Stimulated activated CD8-positive, alpha-beta memory T cell treated with anti-CD3 and anti-CD28 coated beads, Interleukin-15, amount 100 ng/mL, for 4 hours (primary cell): Measurements from ENCODE around the gene TMEM250.
"Not testable (repeated sequence)": the region's sequence is repeated elsewhere in the genome, so short reads cannot be mapped to it uniquely, and the experiment has no call there.

Experiments used
- DNase-seq, 2 donors: peaks; one replicate each; pipeline ENCODE4 v3.0.0-alpha.2; 2020; ENCODE audit warnings: low read depth in 2 of 2

Gene TMEM250

GRCh38 chr9:136111190-136111589, 7.5 kb downstream of the TMEM250 start:
- DNase-seq: no peak

DNA sequence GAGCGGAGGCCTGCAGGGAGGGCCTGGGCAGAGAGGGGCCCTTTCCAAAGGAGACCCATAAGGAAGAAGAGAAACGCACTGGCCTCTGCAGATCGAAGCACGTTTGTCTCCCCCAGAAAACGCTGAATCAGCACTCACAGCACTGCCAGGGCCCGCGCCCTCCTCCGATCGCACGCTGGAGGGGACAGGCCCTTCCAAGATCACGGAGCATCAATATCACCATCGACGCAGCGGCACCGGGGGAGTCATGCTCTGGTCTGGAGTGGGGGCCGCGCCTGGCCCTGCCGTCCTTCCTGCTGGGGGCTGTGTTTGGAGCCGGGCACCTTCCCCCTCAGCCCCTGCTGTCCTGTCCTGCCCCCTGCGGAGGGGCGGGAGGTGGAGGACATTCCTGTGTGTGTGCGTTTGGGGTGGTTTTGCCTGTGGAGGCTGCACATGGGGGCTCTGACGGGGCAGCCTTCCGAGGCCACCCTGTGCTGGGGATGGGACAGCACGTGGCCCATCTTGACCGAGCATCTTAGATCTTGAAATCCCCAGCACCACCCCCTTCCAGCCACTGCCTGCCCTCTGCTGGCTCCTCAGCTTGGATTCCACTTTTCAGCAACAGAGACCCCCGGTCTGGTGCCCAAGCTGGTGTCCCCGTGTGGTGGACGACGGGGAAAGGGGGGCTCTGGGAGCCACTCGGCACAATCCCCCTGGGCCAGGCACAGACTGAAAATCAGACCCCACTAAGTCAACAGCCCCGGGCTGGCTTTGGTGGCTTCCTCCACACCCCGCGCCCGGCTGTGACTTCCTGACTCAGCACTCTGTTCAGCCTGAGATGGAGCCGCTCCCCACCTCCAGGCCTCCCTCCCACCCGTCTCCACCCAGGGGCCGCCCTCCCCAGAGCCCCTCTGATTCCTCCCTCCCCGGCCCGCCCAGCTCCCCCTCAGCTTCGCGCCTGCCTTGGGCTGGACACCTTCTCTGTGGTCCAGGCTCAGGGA, 8.3 kb downstream of the TMEM250 start:
- DNase-seq: no peak

- DNase-seq: peak; percentile 82 to 88
These were observed 9.2 kb downstream of the TMEM250 start for GRCh38 chr9:136109351-136110081.

DNA sequence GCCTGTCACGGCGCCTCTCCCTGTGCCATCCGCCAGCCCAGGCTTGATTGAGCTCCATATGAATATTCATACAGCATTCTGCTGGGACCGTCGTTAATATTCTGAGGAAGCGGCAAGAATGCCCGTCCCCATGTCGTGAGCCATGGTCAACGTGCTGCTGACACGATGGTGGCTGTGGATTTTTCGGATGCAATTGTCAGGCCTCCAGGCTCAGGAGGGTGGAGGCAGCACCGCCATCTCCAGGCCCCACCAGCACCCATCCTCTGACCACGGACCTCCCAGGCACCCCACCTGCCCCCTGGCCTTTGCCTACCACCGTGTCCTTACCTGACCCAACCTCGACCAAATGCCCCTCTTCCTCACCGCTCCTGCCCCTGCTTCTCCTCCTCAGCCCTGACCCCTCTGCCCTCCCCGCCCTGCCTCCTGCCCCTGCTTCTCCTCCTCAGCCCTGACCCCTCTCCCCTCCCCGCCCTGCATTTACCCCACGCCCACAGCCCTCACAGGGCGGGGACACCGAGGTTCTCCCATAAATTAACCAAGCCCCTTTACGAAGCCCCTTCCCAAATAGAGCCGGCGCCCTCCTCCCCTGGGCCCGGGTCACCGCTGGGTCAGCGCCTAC, 9.9 kb downstream of the TMEM250 start:
- no peak for DNase-seq

GRCh38 chr9:136107953-136108647, 10.6 kb downstream of the TMEM250 start:
- no peak for DNase-seq

DNA sequence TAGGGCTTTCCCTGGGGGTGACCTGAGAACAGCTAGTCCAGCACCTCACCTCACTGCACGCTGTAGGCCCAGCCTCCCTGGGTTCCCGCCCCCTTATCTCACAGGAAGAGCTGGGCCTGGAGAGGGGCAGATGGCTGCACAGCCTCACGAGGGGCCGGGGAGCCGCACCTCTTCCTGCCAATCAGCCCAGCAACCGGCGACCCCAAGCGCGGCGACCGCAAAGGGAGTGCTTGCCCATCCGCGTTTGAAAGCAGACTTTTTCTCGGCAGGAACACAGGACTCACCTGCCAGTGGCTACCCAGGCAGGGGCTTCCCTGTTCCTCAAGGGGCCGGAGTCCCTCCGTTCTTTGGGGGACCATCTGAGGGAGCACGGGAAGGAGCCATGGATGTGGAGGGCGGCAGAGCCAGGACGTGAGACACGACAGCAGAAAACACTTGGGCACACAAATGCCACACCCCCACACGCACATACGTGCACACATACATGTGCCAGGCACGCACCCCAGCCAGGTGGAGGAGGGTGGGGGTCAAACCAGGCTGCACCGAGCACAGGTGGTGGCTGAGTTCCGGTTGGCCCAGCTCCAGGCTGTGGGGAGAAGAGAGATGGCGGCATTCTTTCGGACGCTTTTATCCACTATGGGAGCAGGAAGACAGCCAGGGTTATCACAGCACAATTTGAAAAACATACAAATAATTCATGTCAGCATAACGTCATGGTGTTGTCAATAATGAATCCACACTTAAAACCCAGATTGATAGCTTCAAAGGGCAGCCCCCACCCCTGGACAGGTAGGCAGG, 11.3 kb downstream of the TMEM250 start:
- no peak for DNase-seq

DNA sequence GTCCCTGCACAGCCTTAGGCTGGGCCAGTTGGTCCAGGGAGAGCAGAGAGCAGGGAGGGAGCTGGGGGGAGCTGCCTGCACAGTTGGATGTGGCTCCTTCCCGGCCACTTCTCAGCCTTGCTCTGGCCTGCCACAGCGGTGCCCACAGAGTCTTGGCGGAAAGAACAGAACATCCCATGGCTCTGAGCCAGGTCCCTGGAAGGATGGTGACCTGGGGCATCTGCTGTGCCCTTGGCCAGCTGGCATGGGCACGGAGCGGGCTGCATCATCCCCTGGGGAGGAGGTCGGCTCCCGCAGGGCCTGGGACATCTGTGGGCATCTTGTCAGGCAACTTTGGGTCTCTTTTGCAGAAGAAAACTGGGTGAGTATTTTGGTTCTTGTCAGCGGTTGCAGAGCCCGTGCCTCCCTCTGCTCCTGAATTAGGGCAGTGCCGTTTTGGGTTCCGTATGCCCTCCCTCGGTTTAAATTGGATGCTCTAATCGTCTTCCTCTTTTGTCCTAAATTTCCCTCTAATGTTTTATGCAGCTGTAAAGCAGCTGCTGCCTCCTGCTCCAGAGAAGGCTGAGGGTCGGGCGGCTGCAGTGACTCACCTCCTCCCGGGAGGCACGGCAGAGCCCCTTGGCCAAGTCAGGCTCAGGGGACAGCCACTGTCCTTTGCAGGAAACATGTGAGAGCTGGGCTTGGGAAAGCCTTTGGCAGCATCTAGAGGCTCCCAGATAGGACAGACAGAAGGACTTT, 13.1 kb downstream of the TMEM250 start:
- DNase-seq: no peak

GRCh38 chr9:136104916-136105315, 13.8 kb downstream of the TMEM250 start:
- DNase-seq: no peak

GRCh38 chr9:136104488-136104800, 14.2 kb downstream of the TMEM250 start:
- DNase-seq: no peak

DNA sequence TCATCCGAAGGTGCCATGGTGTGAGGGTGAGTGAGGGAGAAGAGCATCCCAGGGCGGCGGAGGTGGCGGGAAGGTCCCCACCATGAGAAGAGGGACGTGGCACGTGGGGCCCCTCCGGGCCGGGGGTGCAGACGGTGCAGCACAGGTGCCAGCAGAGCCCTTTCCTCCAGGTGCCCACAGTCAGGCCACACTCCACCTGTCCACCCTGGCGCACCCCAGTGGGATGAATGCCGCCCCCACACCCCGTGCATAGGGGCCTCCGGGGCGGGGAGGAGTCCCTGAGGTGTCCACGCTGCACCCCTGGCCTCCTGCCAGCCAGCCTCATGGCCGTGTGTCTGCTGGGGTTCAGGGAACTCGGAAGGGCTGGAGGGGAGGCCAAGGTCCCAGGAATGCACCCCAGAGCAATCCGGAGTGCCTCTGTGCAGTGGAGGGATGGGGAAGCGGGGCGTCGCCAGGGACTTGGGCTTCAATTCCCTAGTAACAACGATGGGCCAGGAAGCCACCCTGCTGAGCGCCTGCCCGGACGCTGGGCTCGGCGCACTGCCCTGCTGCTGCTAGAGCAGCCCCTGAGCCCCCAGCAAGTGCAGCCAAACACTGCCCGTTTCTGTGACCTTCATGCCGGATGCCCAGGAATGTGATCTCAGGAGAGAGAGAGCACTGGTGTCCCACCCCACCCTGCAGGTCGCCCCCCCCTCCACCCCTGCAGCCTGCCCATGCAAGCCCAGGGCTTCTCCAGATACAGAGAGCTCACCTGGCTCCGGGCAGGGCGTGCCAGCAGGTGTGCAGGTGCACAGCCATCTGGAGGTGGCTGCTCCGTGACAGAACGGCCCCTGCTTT, 14.8 kb downstream of the TMEM250 start:
- DNase-seq: no peak

DNA sequence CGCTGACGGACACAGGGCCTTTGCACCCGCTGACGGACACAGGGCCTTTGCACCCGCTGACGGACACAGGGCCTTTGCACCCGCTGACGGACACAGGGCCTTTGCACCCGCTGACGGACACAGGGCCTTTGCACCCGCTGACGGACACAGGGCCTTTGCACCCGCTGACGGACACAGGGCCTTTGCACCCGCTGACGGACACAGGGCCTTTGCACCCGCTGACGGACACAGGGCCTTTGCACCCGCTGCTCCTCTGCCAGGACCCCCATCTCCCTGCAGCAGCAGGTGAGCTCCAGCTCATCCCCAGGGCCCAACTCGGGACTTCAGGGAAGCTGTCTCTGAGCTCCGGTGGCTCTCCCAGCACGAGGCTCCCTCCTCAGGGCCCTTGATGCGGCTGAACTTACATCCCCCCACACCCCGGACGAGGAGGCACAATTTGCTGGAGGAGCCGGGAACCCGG, 17.0 kb downstream of the TMEM250 start:
- not testable (repeated sequence) for DNase-seq

GRCh38 chr9:136100700-136101614, 17.7 kb downstream of the TMEM250 start:
- no peak for DNase-seq

- no peak for DNase-seq
These were observed 19.1 kb downstream of the TMEM250 start for GRCh38 chr9:136099542-136099941.

GRCh38 chr9:136098844-136099243, 19.8 kb downstream of the TMEM250 start:
- DNase-seq: no peak

DNA sequence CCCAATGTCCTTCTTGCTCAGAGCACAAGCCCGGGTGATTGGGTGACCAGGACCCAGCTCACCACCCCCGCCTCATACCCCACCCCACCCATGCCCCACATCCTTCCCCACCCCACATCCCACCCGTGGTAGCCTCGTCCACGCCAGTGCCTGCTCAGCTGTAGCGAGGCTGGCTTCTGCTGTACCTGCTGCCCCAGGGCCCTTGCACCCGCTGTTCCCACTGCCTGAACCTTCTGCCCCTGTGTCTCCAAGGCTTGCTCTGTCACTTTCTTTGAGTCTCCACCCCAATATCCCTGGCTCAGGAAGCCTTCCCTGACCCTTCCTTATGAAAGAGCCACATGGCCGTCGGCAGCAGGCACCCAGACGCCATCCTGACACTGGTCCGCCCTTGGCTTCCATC, 20.5 kb downstream of the TMEM250 start:
- no peak for DNase-seq

DNA sequence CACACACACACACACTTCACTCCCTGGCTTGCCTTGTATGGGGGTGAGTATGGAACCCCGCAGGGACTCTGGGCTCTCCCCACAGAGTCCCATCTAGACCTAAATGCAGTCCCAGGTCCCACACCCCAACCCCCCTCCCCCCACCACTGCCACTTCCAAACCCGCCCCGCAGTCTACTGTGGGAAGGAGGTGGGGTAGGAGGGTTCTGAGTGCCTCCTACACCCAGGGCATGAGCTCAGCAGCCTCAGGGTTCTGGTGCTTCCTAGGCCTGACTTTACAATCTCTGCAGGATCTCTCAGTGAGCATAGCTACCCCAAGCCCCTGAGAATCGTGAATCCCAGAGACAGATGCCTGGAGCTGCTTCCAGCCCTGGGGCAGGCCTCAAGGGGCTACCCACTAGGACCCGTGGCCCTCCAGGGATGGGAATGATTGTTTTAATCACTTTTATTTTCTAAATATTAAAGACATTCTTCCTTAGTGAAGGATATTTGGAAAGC, 22.1 kb downstream of the TMEM250 start:
- DNase-seq: no peak

GRCh38 chr9:136095070-136096058, 23.3 kb downstream of the TMEM250 start, which contains the start of gene NACC2:
Gene NACC2 (minus strand): TSS chr9:136095289. CDS start chr9:136050521, 44,768 bp downstream.
- DNase-seq: no peak
